Renal cortex interstitium (tissue), 11 donors: ENCODE measurements around the gene SHQ1. TPM values are rescaled to one million over a fixed set of nuclear protein-coding genes. Genes with fewer than 3 reads are reported as not detected.
"Not testable (repeated sequence)": the region's sequence is repeated elsewhere in the genome, so short reads cannot be mapped to it uniquely, and the experiment has no call there.

Experiments used
- DNase-seq, 11 donors: peaks; one replicate each; pipeline ENCODE4 v3.0.0-alpha.2; 2013; ENCODE audit warnings: low read depth in 9 of 11, low spot score in 4 of 11; ENCODE audit errors: extremely low read depth in 1 of 11
- polyA plus RNA-seq, 3 donors: library from polyadenylated mRNA; unstranded; fragments of 120-200 nt; gene quantifications; one replicate each; pipeline ENCODE4 v1.2.1, GENCODE V29; 2013; ENCODE audit not compliant: insufficient read length in 3 of 3

Gene SHQ1
- polyA plus RNA-seq, 3 donors = 22.7 to 27.2 (median 23.6) TPM

DNA sequence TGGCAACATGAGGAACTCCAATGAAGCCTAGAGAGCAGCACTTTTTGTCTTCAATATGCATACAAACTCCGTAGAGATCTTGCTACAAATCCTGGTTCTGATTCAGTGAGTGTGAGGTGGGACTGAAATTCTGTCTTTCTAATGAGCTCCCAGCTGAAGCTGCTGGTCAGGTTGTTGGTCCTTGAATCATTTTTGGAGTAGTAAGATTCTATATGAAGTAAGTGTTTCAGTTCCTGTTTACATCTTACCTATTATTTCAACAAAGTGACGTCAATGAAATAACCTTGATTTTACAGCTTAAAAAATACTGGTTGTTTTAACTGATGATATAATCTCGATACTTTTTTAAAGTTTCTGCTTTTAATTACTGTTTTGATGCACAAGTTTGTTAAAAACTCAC, 33.9 kb downstream of the SHQ1 start:
- no peak for DNase-seq

- no peak for DNase-seq
Observed at GRCh38 chr3:72812201-72812600, 36.0 kb downstream of the SHQ1 start.

- no peak for DNase-seq
Observed at GRCh38 chr3:72811571-72811970, 36.7 kb downstream of the SHQ1 start.

DNA sequence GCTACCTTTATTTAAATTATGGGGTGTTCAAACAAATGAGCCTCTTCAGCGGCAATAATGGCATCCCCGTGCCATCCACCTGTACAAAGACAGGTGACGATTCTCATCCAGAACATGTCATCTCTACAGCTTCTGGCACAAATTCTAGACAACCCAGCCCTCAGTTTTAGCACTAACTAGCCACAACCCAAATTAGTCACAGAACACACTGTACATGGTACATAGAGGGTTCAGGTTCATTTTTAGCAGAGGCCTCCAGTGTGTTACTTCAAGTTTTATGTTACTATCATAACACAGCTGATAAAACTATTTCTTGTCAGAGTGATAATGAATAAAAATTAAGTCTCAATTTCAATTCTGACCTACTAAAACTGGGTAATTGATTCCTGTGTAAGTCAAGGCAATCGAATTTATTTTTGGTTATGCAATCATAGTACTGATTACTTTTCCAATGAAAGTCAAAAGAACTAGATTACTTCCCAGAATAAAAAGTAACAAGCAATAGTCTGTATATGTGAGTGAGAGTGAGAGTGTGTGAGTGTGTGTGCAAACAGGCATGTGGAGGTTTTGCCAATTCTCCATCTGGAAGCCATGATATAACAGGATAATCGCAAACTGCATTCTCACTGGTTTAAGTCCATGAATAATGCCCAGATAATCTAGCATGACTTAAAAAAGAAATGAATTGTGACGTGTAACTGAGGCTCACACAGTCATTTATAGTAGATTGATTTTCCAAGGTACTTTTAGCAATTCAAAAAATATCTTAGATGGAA, 37.4 kb downstream of the SHQ1 start:
- no peak for DNase-seq

DNA sequence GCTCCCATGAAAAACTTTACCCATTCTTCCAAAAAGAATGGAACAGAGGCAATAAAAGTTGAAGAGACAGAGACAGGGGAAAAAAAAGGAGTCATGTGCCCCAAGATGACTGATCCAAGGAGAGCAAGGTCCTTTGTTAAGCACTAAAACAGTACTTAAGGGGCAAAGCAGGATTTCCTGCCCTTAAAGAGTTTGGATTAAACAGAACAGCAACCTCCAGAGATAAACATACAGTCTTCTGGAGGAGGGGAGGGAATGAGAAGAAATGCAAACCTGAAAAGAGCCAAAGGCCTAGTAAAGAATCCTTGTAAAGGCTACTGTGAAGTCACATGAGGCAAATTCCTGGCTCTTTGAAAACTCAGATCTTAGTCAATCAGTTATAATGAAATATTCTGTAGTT, 38.2 kb downstream of the SHQ1 start:
- no peak for DNase-seq

- DNase-seq = no peak
Observed at GRCh38 chr3:72804361-72804760, 43.9 kb downstream of the SHQ1 start.

DNA sequence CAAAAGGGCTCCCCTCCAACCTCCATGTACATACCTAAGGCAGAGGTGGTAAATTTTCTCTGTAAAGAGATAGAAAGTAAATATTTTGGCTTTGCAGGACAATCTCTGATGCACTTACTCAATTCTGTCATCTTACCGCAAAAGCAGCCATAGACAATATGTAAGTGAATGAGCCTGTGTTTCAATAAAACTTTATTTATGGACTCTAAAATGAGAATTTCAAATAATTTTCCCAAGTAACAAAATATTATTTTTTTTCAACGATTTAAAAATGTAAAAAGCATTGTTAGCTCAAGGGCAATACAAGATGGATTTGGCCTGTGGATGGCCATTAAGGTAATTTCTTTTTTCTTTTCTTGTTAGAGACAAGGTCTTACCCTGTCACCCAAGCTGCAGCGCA, 44.7 kb downstream of the SHQ1 start:
- no peak for DNase-seq

- DNase-seq = no peak
Observed at GRCh38 chr3:72802001-72802400, 46.2 kb downstream of the SHQ1 start.

- DNase-seq = no peak
Observed at GRCh38 chr3:72800869-72801268, 47.4 kb downstream of the SHQ1 start.

DNA sequence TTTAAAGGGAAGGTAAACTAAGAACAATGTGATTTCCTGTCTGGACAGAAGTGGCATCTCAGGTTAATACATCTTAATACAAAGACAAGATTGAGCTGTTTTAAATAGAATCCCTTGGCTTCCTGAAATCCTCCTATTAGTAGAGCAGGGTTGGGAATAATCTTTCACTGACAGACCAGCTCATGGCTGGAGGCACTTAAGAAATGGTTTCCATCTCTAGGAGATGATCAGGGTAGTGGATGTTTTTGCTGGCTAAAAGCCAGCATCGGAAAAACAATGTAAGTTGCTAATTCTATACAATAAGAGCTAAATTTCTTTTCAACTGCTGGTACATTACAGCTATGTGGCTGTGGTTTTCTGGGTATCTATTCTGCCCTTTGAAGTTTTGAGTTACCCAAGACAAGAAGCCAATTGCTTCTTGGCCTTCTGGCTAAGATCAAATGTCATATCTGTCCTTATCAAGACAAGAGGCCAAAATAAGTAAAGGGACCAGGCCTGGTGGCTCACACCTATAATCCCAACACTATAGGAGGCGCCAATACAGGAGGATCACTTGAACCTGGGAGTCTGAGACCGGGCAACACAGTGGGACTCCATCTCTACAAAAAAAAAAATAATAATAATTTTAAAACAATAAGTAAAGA, 49.6 kb downstream of the SHQ1 start:
- no peak for DNase-seq

DNA sequence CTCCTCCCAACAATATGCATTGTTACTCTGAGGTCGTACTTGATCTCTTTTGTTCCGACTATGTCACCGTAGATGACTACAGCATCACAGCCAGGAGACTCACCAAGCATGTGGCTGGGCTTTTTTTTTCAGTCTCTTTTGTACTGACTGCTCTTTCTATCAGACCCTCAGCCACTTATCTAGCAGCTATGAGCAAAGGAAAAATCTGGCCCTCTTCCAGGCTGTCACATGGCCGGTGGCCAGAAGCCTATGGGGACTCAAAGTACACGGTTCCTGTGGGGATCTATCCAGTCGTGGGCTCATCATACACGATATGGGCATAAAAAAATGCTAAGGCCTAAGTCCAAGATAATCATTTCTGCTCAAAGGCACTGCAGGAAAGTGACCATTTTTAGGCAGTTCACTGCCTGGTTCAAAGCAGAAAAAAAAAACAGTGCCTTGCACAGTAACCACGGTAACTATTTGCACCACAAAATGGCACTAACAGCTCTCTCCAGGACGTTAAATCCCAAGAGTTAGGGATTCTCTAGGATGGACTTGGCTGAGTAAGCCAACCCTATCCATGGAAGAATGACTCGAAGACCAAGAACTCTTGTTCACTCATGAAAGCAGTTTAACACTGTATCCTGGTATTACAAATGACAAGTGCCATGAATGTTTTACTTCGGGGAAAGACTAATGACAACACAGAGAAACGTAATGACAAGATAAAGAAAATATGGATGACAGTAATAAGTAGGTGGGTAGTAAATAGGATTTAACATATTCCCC, 50.3 kb downstream of the SHQ1 start:
- DNase-seq = no peak

DNA sequence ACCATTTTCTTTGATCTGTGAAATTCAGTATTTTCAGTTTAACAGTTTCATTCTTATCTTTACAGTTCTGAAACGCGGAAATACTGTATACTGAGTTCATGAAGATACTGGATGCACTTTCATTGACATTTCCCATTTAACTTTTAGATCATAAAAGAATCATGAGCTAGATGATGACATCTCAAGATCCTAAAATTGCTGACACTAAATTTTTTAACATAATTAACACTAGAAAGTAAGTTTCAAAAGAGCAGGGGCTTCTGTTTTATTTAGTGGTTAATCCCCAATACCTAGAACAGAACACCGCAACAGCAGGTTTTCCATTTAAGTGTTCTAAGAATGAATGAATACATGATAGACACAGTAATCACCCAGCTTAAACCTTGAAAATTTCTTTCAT, 54.2 kb downstream of the SHQ1 start:
- no peak for DNase-seq

- no peak for DNase-seq
Observed at GRCh38 chr3:72791161-72791560, 57.1 kb downstream of the SHQ1 start.

DNA sequence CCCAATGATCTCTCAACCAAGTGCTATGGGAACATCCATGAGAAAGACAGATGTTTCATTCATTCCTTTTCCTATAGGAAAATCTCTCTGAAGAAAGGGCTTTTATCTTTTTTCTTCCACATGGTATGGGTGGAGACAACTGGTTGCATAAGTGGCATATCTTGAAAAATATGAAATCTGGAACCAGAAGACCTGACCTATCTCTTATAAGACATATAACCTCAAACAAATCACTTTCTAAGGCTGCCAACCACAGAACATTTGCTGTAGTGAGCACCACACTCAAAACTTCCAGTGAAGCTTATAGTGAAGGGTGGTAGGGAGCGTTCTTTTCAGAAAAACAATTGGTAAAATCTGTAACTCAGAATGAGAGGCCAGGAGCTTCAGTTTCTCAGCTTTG, 58.5 kb downstream of the SHQ1 start:
- no peak for DNase-seq

GRCh38 chr3:72788232-72788631, 60.0 kb downstream of the SHQ1 start:
- DNase-seq = not testable (repeated sequence)

- no peak for DNase-seq
Observed at GRCh38 chr3:72786668-72787067, 61.6 kb downstream of the SHQ1 start.

DNA sequence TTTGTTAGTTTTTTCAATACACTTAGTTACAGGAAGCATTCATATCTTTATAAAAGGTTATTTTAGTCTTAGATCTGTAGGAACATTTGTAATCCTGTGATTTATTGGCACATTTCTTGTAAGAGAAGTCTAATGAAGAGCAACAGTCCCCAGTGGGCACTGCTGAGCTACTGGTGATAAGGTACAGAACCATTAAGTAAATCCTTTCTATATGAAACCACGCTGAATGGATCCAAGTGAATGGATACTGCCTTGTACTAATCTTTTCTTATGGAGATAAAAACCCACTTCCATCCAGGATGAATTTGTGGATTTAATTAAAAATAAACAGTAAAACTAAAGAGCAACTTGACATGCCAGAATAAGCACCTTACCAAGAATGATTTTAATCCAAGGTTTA, 64.0 kb downstream of the SHQ1 start:
- DNase-seq = no peak

DNA sequence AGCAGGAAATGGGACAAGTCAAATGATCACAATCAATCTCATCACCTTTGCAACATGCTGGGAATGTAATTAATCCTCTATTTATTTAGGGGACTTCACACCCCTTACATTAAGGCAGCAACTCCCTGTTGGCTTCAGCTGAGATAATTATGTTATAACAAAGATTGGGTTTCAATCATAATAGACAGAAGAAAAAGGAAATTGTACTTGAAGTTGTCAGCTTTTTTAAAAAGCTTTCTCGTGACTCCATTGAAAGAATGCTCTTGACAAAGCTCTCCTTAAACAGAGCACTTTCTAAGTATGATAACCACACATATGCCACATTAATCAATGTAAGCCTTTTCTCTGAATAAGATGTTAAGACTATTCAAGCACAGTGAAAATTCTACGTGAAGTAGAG, 65.7 kb downstream of the SHQ1 start:
- no peak for DNase-seq

DNA sequence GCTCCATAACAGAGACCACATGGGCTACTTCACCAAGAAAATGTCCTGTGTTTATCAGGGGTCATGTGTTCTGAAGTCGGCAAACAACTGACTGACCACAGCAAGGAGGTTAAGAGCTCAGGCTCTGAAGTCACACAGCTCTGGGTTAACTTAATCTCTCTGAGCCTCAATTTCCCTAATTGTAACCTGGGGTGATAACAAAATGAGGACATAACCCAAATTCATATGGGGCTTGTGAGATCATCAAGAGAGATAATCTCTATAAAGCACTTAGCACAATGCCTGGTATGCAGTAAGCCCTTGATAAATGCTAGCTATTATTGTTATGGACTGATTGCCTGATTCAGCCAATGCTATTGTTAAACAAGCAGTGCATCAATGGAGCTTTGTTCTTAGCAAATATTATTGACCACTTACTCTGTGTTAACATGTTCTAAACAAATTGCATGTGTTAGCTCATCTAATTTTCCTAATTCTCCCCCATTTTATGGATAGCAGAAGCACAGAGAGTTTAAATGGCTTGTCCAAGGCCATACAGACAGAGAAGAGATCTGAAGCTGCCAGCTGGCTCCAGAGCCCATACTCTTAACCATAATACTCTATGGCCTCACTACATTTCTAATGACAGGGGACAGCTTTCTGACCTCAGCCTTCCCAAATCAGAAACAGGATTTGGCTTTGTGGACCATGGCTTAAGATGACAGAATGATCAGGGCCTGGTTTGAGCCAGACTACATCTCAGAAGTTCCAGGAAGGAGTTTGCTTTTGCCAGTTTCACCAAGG, 78.3 kb downstream of the SHQ1 start:
- no peak for DNase-seq
